GM18502 (cell line): ENCODE results near the gene DDX51.

Source experiments
- ATAC-seq: cut with Tn5 transposase; IDR thresholded peaks from one replicate; pipeline ENCODE4 v1.9.1; 2021; ENCODE audit warnings: mild to moderate bottlenecking; ENCODE audit not compliant: unreplicated experiment, poor library complexity

The DDX51 gene

DNA sequence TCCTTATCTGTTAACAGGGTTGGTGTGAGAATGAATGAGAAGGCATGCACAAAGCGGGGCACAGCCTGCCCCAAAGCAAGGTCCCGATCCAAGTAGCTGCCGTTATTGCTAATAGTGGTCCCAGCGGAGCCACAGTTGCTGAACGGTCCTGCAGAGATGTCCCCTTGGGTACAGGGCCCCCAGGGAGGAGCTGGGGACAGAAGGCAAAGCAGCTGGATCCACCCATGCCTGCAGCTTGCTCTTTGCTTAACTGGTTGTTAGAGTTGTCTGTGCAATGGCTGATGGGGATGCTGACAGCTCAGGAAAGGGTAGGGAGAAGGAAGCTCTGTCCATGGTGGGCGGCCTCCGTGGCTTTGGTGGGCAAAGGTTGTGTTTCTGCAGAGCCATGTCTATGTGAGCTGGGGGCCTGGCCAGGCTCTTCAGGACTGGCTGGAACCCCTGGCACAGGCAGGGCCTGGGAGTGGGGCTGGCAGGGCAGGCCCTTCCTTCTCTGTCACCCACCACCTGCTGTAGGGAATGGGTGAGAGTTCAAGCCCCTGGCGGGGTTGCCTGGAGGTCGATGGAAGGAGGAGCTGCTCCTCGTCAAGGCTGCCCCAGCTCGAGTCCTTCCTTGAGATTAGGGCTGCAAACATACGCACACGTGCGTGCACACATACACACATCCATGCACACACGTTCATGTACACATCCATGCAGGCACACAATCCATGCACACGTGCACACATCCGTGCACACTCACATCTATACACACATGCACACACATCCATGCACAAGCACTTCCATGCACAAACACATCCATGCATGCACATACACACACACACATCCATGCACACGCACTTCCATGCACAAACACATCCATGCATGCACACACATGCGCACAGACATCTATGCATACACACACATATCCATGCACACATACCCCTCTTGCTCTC, 35.6 kb upstream of the DDX51 start:
- no peak for ATAC-seq

DNA sequence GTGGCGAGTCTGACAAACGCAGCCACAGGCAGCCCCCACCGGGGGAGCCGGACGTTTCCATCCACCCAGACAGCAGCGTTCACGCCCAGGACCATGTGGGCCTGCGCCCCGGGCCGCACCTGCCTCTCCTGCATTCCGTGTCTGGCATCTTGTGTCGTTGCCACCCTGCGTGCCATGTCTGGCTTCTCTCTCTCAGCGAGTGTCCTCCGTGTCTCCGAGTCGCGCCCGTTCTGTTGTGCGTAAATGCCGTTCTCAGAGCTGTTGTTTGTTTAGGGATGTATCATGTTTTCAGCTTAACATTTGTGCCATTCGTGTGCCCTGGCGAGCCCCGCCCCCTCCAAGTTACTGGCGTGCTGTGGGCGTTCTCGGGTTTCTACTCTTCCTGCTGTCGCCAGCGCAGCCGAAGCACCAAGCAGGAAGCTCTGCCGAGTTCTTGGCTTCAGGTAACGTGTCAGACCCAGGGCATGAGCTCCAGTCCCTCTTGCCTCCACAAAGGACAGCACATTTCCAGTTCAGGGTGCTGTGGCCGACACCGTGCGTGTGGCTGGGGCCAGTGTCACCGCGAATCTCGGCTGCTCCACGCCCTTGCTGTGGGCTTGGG, 34.8 kb upstream of the DDX51 start:
- ATAC-seq = no peak

- no peak for ATAC-seq
Observed at GRCh38 chr12:132178316-132178715, 34.2 kb upstream of the DDX51 start.

DNA sequence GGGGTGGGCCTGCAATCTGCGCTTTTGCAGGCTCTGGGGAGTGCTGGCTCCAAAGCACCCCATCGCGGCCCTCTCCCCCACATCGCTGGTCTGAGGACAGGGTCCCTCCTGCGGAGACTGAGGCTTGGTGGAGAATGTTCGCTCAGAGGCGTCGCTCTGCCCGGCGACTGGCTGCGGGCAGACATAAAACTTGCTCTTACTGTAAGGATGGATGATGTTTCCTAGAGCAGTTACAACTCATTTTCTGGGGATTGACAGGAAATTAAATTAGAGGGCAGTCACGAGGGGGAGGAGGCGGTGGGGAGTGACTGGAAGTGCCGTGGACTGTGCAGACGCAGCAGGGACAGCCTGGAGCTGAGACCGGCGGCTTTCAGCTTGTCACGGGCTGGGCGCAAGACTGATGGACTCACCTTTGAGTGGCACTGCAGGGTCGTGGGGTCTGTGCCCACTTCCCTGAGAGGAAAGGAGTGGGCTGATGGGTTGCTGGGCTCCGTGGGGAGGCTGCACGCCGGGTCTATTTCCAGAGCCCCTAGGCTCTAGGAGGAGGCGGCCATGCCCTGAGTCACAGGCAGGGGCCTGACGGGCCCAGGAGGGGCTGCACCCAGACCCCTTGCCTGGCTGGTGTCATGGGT, 32.9 kb upstream of the DDX51 start:
- no peak for ATAC-seq

- ATAC-seq = no peak
Observed at GRCh38 chr12:132176385-132176919, 32.3 kb upstream of the DDX51 start.

GRCh38 chr12:132175496-132176384, 31.6 kb upstream of the DDX51 start:
- ATAC-seq = no peak

DNA sequence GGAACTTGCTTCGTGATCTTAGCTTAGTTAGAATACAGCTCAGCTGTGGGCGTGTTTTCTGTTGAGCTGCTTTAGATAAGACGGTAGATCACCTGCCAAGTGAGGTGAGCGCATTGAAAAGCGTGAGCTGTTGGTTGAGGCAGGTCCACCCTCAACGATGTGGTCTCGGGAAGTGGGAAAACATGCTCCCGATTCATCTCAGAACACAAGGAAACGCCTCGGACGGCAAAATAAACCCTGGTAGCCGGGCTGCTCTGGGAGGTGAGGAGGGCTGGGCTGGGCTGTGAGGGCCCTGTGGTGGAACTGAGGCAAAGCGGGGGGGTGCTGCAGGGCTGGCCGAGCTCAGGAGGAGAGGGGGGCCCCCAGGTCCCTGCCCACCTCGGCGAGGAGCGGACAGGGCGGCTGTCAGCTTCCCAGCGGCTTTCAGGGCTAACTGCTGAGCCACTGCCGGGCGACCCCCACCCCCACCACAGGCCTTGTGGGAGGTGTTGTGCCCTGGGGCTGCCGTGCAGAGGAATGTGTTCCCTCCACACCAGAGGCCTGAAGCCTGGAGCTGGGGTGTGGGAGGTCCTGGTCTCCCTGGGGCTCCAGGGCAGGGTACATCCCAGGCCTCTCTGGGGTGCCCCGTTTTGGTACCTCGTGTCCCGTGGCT, 30.8 kb upstream of the DDX51 start:
- ATAC-seq = no peak

DNA sequence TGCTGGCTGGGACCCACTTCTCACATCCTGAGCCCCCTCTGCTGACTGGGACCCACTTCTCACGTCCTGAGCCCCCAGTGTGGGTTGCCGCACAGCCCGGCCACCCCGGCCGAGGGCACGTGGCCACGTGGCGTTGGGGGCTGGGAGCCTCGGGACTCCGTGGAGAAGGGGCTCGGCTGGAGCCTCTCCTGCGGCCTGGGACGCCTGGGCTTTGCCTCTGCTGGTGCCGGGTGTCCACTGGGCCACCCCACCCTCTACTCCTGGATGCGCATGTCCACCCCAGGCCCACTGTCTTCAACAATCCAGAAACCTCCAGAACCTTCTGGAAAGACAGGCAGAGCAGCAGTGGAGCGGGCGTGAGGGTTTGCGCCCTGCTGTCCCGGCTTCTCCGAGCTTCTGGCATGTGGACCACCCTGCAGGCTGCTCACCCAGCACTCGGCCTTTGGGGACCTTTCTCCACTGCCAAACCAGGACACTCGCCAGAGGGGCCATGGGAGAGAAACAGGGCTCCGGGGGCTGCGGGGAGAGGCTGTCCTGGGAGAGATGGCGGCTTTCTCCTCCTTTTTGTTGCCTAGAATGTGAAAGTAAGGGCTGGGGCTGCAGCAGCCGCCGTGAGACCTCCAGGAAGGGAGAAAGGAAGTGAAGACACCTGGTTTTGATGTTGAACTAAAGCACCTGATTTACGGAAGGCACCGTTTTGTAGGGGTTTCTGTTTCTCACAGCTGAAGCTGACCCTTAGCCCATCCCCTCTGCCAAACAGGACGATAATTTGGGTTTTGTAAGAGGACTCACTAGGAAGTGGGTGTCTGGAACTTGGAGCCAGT, 30.1 kb upstream of the DDX51 start:
- ATAC-seq = no peak

GRCh38 chr12:132173135-132174014, 29.3 kb upstream of the DDX51 start:
- ATAC-seq = no peak

DNA sequence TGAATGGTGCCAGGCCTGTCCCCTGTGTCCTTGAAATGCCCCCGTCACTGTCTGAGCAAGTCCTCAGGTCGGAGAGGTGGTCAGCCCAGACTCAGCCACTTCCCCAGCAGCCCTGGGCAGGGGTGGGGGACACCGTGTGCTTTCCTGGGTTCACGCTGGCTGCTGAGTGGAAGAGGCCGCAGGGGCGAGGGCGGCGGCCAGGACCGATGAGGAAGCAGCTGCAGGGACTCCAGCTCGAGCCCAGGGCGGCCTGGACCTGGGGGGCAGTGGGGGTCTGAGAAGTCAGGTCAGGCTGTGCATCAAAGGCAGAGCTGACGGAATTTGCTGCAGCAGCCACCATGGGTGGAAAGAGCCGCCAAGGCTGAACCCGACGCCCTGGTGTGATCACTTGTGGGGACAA, 28.5 kb upstream of the DDX51 start:
- no peak for ATAC-seq

GRCh38 chr12:132171968-132172521, 27.9 kb upstream of the DDX51 start:
- no peak for ATAC-seq

- no peak for ATAC-seq
Observed at GRCh38 chr12:132171293-132171967, 27.3 kb upstream of the DDX51 start.

GRCh38 chr12:132170637-132171292, 26.6 kb upstream of the DDX51 start:
- no peak for ATAC-seq

DNA sequence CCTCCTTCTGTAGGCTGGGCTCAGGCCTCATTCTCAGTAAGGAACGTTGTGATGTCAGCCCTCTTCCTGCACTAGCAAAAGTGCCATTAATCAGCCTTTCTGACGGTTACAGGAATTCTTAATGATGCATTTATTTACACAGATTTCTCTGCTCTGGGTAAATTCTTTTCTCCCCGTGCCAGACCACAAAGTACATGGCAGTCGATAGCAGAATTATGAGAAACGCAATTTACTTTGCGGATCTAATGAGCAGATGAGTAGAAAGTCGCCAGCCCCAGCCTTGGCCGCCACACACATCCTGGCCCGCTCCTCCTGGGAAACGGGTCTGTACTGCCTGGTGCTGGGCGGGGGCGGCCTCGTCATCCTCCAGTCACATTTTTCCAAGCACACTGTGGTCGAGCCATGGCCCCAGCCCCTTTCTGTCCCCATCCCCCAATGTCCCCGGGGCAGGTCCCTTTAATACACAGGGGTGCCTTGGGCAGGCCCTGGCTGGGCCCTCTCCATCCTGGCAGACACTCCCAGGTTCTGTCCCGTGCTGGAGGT, 26.0 kb upstream of the DDX51 start:
- ATAC-seq = no peak

DNA sequence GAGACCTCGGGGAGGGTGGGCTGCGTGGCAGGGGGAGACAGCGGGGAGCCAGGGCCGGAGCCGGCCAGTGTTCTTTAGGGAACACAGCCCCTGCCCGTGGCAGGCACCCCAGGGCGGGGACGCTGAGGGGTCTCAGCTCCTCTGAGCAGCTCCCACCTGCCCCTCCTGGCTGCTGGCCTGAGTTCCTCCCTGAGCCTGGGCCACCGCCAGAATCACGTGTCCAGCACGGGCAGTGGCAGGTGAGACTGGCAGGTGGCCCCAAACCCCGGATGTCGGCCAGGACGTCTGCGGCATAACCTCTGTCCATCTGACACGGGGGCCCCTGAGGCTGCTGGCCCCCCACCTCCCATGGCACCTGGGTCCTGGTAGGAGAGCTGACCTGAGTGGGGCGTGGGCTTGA, 25.3 kb upstream of the DDX51 start:
- no peak for ATAC-seq

GRCh38 chr12:132168311-132169031, 24.4 kb upstream of the DDX51 start:
- ATAC-seq = no peak
